Measurements from ENCODE around the gene AP1B1.
"Not testable (repeated sequence)": the region's sequence is repeated elsewhere in the genome, so short reads cannot be mapped to it uniquely, and the experiment has no call there.

The AP1B1 gene

DNA sequence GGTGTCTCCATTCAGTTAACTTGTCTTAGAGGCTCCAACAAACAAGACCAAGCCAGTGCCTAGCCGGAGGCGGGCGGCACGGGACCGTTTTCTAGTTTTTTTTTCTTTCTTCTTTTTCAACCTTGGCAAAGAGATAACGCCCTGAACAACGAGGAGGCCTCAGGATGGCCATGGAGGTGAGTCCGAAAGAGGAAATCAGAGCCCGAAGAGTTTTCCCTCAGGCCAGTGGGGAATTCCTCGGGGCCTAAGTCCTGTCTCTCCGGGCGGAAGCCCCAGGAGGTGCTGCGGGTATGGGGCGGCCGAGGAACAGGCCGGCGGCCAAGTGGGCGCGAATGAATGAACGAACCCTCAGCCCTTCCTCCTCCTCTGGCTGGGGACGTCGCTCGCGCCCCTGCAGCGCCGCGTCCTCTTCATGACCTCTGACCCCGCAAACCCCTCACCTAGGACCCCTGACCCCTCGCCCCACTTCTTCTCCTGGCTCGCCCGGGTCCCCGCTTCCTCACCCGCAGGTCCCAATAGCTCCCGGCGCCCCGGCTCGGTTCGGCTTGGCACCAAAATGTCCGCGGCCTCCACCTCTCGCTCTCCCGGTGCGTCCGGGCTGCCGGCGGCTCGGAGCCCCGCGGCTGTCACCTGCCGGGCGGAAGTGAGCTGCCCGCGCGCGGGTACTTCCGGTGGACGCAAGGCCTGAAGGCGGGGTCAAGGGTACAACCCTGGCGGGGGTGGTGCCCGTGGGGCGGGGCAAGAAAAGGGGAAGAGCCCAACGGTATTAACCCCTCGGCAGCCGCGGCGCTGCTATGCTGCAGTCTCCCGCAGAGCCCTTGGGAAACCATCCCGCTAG, at the start of gene AP1B1:
Gene AP1B1, minus strand, starts transcription at position 650 of the 838 bp plus-strand sequence. CDS start 21,327 bp downstream, outside the sequence.
- Mint-ChIP-seq H3K27ac (peak within 1 kb of the TSS; percentile 94), H3K36me3 (peaks cover 4% of the 10 kb centered on the region), H3K27me3 (no peaks in the 10 kb centered on the region), H3K4me3 (peak within 1 kb of the TSS; percentile 93), H3K9me3 (no peaks in the 10 kb centered on the region), H3K4me1 (peaks cover 40% of the 10 kb centered on the region)
- peak; percentile 84 for DNase-seq (ENCODE audit: low spot score in 2 of 2)
- peak; percentile 70 for ATAC-seq (ENCODE audit: low read depth)

DNA sequence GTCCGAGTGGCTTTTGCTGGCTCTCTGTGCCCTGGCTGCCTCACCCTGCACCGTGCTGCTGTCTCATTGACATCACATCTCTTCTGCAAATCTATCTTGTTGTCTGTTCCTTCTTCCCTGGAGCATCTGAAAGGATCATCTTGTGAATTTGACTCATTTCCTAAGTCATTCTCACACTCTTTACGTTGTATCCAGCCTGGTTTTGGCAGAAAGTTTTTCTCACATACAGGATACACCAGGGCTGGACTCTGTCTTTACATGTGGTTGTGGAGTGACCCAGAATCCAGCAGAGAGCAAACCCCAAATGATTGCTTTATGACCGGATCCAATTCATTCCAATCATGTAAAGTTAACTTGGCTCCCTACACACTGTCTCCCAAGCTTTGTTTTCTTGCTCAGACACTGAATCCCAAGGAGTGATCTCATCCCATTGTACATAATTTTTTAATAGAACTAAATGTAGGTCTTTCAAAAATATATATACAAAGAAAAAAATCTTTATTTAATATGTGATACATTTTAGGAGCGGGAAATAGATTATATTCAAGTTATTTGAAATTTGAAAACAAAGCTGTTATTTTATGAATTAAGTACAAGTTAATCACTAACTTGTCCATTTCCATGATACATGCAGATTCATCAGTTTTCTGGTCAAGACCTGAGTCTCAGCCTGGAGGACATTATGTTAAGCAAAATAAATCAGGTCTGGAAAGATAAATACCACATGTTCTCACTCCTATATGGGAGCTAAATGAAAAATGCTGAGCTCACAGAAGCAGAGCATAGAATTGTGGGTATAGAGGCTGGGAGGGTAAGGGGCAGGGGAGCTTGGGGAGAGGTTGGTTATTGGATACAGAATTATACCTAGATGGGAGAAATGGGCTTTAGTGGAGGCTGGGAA, 47.1 kb upstream of the AP1B1 start:
- Mint-ChIP-seq H3K4me3 (no peak overlapping the region), H3K4me1 (no peaks in the 10 kb centered on the region), H3K36me3 (no peaks in the 10 kb centered on the region), H3K9me3 (no peaks in the 10 kb centered on the region), H3K27me3 (peaks cover 9% of the 10 kb centered on the region), H3K27ac (no peak overlapping the region)
- no peak for DNase-seq (ENCODE audit: low spot score in 2 of 2)
- no peak for ATAC-seq (ENCODE audit: low read depth)

GRCh38 chr22:29434288-29434687, 45.9 kb upstream of the AP1B1 start:
- Mint-ChIP-seq H3K4me3 (no peak overlapping the region), H3K27ac (no peak overlapping the region), H3K27me3 (peaks cover 9% of the 10 kb centered on the region), H3K36me3 (no peaks in the 10 kb centered on the region), H3K4me1 (no peaks in the 10 kb centered on the region), H3K9me3 (no peaks in the 10 kb centered on the region)
- DNase-seq (ENCODE audit: low spot score in 2 of 2) (no peak), ATAC-seq (ENCODE audit: low read depth) (no peak)

- Mint-ChIP-seq H3K36me3 (no peaks in the 10 kb centered on the region), H3K4me1 (no peaks in the 10 kb centered on the region), H3K9me3 (no peaks in the 10 kb centered on the region), H3K27ac (no peak overlapping the region), H3K27me3 (peaks cover 9% of the 10 kb centered on the region), H3K4me3 (no peak overlapping the region)
- DNase-seq (ENCODE audit: low spot score in 2 of 2), result no peak
- ATAC-seq (ENCODE audit: low read depth), result no peak
Measured at GRCh38 chr22:29433856-29434255, 45.5 kb upstream of the AP1B1 start.

DNA sequence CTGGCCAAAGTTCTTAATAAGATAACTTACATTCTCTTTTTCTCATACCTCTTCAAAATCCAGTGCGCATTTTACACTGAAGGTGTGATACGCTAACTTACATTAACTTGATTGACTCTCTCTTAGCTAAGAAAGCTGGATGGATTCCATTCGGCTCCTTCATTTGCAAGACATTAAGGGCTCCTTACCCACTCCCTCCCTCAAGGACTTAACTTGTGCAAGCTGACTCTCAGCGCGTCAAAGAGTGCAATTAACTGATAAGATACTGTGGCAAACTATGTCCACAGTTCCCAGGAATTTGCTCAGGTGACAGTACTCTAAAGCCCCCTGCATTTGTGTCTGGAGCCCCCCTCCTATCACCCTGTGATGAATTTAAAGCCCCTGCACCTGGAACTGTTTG, 43.6 kb upstream of the AP1B1 start:
- DNase-seq (ENCODE audit: low spot score in 2 of 2), result no peak
- Mint-ChIP-seq H3K27me3 (peaks cover 10% of the 10 kb centered on the region), H3K9me3 (no peaks in the 10 kb centered on the region), H3K27ac (no peak overlapping the region), H3K36me3 (no peaks in the 10 kb centered on the region), H3K4me1 (no peaks in the 10 kb centered on the region), H3K4me3 (no peak overlapping the region)
- no peak for ATAC-seq (ENCODE audit: low read depth)

DNA sequence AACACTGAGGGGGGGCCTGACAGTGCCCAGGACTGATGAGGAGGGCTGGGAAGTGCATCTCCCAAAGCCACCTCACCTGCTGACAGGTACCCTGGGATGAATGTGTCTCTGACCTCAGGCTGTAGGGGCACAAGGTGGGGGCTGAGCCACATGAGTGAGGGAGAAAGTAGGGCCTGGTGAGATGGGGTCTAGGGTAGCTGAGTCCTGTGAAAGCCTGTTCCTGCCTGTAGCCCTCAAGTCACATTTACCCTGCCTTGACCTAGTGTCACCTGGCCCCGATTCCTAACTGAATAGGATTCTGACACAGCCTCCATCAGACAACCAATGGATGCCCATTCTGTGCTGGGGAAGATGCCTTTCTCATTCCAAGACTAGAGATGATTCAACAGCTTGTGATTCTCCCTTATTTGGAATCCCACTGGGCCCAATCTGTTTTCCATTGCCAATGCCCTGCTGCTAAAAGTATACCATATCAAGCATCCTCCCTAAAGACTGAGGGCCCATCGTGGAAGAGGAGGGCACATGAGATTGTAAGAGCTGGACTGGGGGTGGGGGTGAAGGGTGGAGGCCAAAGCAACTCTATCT, 38.9 kb upstream of the AP1B1 start:
- H3K27ac Mint-ChIP-seq, result no peak overlapping the region
- no peaks in the 10 kb centered on the region for H3K9me3 Mint-ChIP-seq
- H3K4me1 Mint-ChIP-seq, result no peaks in the 10 kb centered on the region
- no peak for ATAC-seq (ENCODE audit: low read depth)
- no peak for DNase-seq (ENCODE audit: low spot score in 2 of 2)
- H3K27me3 Mint-ChIP-seq, result peaks cover 1% of the 10 kb centered on the region
- no peaks in the 10 kb centered on the region for H3K36me3 Mint-ChIP-seq
- H3K4me3 Mint-ChIP-seq, result no peak overlapping the region

DNA sequence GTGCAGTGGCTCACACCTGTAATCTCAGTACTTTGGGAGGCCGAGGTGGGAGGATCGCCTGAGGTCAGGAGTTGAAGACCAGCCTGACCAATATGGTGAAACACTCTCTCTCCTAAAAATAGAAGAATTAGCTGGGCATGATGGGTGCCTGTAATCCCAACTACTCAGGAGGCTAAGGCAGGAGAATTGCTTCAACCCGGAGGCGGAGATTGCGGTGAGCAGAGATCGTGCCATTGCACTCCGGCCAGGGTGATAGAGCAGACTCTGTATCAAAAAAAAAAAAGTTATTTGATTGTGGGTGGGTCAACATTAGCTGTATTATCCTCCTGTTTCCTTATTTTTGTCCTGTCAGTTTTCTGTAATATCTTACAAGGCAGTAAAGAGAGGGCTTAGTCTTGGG, 38.1 kb upstream of the AP1B1 start:
- Mint-ChIP-seq H3K9me3 (no peaks in the 10 kb centered on the region), H3K27ac (no peak overlapping the region), H3K27me3 (peaks cover 1% of the 10 kb centered on the region), H3K4me1 (peaks cover 3% of the 10 kb centered on the region), H3K36me3 (no peaks in the 10 kb centered on the region), H3K4me3 (no peak overlapping the region)
- DNase-seq (ENCODE audit: low spot score in 2 of 2), result no peak
- no peak for ATAC-seq (ENCODE audit: low read depth)

DNA sequence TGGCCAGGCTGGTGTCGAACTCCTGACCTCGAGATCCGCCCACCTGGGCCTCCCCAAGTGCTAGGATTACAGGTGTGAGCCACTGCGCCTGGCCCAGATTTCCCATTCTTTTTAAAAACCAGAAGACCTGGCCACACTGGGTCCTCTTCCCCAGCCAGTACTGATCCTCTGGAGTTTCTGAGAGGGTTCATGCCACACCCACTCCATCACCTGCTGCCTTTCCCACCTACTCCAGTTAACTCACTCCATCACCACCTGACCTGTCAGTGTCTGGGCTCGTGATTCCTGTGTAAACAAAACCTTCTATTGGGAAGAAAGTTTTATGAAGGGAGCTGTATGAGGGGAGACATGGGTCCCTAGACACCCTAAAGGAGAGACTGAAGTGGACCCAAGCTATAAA, 30.3 kb upstream of the AP1B1 start:
- not testable (repeated sequence) for ATAC-seq (ENCODE audit: low read depth); H3K9me3 Mint-ChIP-seq; DNase-seq (ENCODE audit: low spot score in 2 of 2); H3K36me3 Mint-ChIP-seq; H3K4me3 Mint-ChIP-seq; H3K27ac Mint-ChIP-seq; H3K27me3 Mint-ChIP-seq
- peaks cover 15% of the 10 kb centered on the region for H3K4me1 Mint-ChIP-seq

DNA sequence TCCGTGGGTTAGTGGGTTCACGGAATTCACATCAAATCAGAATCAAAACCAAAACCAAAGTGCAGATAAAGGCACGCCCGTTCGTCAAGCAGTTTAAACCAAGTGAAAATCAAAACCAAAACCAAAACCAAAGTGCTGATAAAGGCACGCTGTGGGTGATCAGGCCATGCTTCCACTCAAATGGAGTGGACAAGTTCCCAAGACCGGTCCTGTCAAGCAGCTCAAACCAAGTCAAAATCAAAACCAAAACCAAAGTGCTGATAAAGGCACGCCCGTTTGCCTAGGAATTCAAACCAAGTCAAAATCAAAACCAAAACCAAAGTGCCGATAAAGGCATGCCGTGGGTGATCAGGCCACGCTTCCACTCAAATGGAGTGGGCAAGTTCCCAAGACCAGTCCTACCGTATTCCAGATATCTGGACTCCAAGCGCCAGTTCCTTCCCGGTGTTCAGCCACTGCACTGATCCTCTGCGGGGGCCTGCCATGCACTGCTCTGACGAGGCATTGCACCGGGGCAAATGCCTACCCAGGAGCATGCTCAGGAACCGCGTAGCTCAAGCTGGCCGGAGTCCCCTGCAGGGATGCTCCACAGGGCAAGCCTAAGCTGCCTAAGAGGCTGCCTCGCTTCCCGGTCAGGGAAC, 26.7 kb upstream of the AP1B1 start:
- not testable (repeated sequence) for H3K27me3 Mint-ChIP-seq, H3K9me3 Mint-ChIP-seq, H3K36me3 Mint-ChIP-seq
- Mint-ChIP-seq H3K27ac (peak overlapping the region; percentile 88), H3K4me1 (peaks cover 19% of the 10 kb centered on the region), H3K4me3 (peak overlapping the region; percentile 92)
- ATAC-seq (ENCODE audit: low read depth), result peak; percentile 67
- DNase-seq (ENCODE audit: low spot score in 2 of 2), result peak; percentile 33 to 36

- ATAC-seq (ENCODE audit: low read depth); H3K4me3 Mint-ChIP-seq; H3K9me3 Mint-ChIP-seq; H3K36me3 Mint-ChIP-seq; H3K27me3 Mint-ChIP-seq; DNase-seq (ENCODE audit: low spot score in 2 of 2); H3K27ac Mint-ChIP-seq: not testable (repeated sequence)
- H3K4me1 Mint-ChIP-seq, result peaks cover 25% of the 10 kb centered on the region
Measured at GRCh38 chr22:29412772-29413171, 24.4 kb upstream of the AP1B1 start.

GRCh38 chr22:29411569-29412211, 23.3 kb upstream of the AP1B1 start:
- H3K36me3 Mint-ChIP-seq, result not testable (repeated sequence)
- peak overlapping the region; percentile 63 for H3K27ac Mint-ChIP-seq

DNA sequence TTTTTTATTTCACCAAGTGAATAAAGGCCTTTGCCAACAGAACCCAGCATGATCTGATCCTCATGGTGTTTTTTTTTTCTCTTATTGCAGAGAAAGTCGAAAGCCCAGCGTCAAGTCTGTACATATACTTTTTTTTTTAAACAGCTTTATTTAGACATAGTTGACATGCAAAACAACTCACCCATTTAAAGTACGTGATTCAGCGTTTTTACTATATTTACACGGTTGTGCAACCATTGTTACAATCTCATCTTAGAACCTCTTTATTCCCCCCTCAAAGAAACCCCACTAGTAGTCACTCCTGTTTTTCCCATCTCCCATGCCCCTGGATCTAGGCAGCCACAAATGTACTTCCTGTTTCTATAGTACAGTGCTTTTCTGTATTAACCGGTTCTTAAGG, 20.6 kb upstream of the AP1B1 start:
- no peak for DNase-seq (ENCODE audit: low spot score in 2 of 2)
- H3K36me3 Mint-ChIP-seq, result no peaks in the 10 kb centered on the region

More at GRCh38 chr22:29411569-29412211, 23.3 kb upstream of the AP1B1 start:
- Mint-ChIP-seq H3K4me1 (peaks cover 23% of the 10 kb centered on the region), H3K4me3 (peak overlapping the region; percentile 76)
- not testable (repeated sequence) for H3K9me3 Mint-ChIP-seq, H3K27me3 Mint-ChIP-seq
- DNase-seq (ENCODE audit: low spot score in 2 of 2) (peak in 1 of 2 donors; percentile 39), ATAC-seq (ENCODE audit: low read depth) (peak; percentile 86)

GRCh38 chr22:29401538-29401937, 13.2 kb upstream of the AP1B1 start:
- H3K4me3 Mint-ChIP-seq; H3K27me3 Mint-ChIP-seq; DNase-seq (ENCODE audit: low spot score in 2 of 2); ATAC-seq (ENCODE audit: low read depth); H3K27ac Mint-ChIP-seq; H3K4me1 Mint-ChIP-seq; H3K36me3 Mint-ChIP-seq; H3K9me3 Mint-ChIP-seq: not testable (repeated sequence)

More for the DNA sequence above, 20.6 kb upstream of the AP1B1 start:
- Mint-ChIP-seq H3K27me3 (no peaks in the 10 kb centered on the region), H3K4me3 (peak overlapping the region; percentile 40), H3K4me1 (peaks cover 17% of the 10 kb centered on the region), H3K27ac (no peak overlapping the region), H3K9me3 (no peaks in the 10 kb centered on the region)
- no peak for ATAC-seq (ENCODE audit: low read depth)

All from memory B cell (primary cell).